ENCODE data around the gene MLLT6.

The MLLT6 gene

DNA sequence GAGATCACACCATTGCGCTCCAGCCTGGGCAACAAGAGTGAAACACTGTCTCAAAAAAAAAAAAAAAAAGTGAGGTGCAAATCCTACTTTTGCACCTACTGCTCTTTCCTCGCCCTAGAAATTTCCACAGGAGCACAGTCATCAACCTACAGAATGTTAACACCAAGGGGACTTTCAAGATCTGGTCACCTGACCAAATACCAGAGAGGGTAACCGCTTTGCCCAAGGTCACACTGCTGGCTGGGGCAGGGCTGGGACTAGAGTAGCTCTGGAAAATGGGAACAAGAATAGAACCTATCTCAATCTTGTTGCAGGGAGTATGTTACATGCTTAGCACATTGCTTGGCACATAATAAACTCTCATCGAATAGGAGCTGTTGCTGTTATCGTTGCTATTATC is 6.3 kb upstream of the MLLT6 start:
- Mint-ChIP-seq H3K4me3 (peak overlapping the region; percentile 5), H3K27ac (peak overlapping the region; percentile 100)

DNA sequence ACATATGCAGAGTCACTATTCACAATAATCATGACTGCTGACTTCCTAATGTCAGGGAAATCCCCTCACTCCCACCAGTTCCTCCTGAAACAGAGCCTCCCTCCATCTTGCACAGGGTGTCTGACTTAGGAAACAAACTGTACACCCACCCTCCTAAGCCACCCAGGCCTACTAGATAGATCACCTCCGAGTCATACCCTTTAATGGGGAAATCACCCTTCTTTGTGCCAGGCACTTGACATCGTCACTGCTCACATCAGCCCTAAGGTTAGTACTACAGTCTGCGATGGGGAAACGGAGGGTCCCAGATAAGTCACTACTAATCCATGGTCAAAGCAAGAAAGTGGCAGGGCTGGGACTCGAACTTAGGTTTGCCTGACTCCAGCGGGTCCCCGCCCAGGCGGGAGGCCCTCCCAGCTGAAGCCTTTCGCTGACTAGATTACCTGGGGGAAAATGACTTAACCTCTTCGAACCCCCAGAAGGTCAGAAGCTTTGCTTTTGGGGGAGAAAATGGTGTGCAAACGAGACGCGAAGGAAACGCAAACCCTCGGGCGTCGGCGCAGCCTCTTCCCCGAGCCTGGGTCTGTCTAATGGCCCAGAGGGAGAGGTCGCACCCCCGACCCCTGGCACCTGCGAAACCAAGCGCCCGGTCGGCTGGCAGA is 3.4 kb upstream of the MLLT6 start:
- peak overlapping the region; percentile 100 for H3K27ac Mint-ChIP-seq
- H3K4me3 Mint-ChIP-seq = peak overlapping the region; percentile 99
- peaks cover 57% of the 10 kb centered on the region for H3K36me3 Mint-ChIP-seq
- peak; percentile 83 for ATAC-seq
- peak; percentile 72 to 94 for DNase-seq (ENCODE audit: low spot score in 2 of 2)
- no peaks in the 10 kb centered on the region for H3K9me3 Mint-ChIP-seq
- peaks cover 46% of the 10 kb centered on the region for H3K4me1 Mint-ChIP-seq

More for the DNA sequence above, 6.3 kb upstream of the MLLT6 start:
- Mint-ChIP-seq H3K4me1 (peaks cover 54% of the 10 kb centered on the region), H3K9me3 (no peaks in the 10 kb centered on the region), H3K36me3 (peaks cover 35% of the 10 kb centered on the region)
- ATAC-seq (no peak), DNase-seq (ENCODE audit: low spot score in 2 of 2) (no peak)

DNA sequence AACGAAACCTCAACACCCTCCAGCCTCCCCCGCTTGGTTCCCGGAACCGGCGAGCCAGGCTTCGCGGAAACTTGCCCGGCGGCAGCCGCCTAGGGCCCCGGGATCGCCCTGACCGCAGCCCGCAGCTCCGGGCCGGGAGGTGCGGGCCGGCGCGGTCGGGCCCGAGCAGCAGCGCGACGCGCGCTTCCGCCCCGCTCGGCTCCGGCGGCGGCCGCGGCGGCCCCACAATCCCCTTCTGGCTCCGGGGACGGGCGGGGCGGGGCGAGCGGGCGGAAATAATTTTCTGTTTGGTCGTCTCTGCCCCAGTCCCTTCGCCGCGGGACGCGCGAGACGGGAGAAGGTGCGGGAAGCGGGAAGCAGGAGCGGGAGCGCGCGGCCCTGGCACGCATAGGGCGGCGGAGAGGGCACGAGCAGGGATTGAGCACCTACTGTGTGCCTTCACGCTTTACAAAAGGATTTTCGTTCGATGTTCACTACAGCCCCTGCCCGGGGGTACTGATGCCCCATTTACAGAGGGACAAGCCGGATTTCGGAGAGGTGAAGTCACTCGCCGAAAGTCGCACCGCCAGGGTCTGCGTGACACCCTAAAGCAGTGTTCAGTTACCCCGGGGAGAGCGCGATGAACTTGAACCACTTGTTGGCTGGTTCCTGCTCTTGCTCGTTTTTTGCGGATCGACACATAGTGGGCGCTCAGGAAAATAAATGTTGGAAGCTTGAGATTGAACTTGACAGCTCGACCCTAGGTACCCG is 2.7 kb upstream of the MLLT6 start:
- peak overlapping the region; percentile 100 for H3K27ac Mint-ChIP-seq
- H3K4me1 Mint-ChIP-seq = peaks cover 46% of the 10 kb centered on the region
- peak in 1 of 2 donors; percentile 90 for DNase-seq (ENCODE audit: low spot score in 2 of 2)
- peak overlapping the region; percentile 99 for H3K4me3 Mint-ChIP-seq
- ATAC-seq = peak; percentile 37
- no peaks in the 10 kb centered on the region for H3K9me3 Mint-ChIP-seq
- H3K36me3 Mint-ChIP-seq = peaks cover 64% of the 10 kb centered on the region

DNA sequence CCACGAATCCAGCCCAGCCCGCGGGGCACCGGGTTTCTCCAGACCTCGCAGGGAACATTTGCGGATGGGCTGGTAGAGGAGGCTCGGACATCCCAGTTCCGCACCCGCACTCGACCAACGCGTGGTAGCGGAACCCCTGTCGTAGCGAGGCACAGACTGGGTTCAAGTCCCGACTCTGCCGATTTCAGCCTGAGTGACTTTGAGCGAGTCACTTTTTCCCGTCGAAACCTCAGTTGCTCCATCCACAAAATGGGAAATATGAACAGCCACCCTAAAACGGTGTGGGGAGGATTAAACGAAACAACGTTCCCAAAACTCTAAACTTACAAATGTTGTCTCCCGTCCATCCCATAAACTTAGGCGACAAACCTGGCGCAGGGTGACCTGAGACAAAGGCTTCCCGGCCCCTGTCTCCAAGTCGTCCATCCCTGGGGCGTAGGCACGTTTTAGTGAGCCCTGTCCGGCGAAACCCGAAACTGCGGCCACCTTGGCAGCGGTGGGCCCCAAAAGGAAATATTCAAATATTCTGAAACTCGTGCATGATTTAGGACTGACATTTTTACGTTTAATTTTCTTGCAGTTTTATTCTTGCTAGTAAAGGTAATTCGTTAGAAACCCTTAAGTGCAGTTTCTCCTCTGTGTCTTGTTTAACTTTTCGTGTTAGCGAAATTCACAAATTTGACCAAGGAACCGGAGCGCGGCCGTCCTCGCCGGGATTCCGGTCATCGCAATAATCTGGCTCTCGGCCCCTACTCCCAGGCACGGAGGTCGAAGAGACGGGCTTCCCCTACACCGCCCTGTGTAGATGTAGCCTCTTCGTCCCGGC is 1.9 kb upstream of the MLLT6 start:
- DNase-seq (ENCODE audit: low spot score in 2 of 2) = peak in 1 of 2 donors; percentile 17
- no peaks in the 10 kb centered on the region for H3K9me3 Mint-ChIP-seq
- peaks cover 72% of the 10 kb centered on the region for H3K36me3 Mint-ChIP-seq
- peak overlapping the region; percentile 100 for H3K27ac Mint-ChIP-seq
- H3K4me1 Mint-ChIP-seq = peaks cover 47% of the 10 kb centered on the region
- peak overlapping the region; percentile 99 for H3K4me3 Mint-ChIP-seq
- no peak for ATAC-seq

DNA sequence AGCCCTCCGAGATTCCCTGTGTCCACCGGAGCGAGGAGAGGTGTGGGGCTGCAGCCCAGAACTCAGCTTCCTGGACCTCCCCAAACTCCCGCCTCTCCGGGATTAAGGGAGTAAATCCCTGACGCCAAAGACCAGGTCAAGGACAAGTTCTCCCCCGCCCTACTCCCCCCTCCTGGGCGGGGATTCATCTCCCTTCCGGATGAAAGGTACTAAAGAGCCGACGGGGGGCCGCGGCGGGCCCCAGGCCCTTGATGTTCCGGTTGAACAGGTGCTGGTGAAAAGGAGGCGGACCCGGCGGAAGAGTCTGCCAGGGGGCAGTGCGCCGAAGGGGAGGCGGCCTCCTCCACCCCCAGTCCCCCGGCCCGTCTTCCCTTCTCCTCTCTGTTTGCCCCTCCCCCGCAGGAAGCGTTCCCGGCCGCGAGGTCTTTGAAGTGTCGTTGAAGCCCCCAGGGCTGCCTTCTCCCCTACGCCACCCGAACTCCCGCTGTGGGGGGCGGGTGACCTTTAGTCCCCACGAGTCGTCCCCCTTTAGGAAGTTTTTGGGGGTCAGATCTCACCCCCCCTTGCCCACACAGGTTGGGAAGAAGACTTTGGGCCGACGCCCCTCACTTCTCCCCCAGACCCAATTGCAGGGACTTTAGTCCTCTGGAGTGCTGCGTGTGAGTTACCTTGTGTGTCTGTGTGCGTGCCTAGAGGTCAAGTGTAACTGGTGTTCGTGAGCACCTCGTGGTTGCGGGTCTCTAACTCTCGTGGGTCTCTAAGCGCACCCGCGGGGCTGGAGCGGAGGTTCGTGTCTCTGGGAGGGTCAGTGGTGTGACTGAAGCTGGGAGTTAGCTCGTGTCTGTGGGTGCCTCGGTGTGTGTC is 1.1 kb upstream of the MLLT6 start:
- H3K4me3 Mint-ChIP-seq = peak overlapping the region; percentile 99
- ATAC-seq (peak; percentile 6), DNase-seq (ENCODE audit: low spot score in 2 of 2) (peak; percentile 55 to 87)
- peaks cover 80% of the 10 kb centered on the region for H3K36me3 Mint-ChIP-seq
- peak overlapping the region; percentile 100 for H3K27ac Mint-ChIP-seq
- H3K4me1 Mint-ChIP-seq = peaks cover 53% of the 10 kb centered on the region
- no peaks in the 10 kb centered on the region for H3K9me3 Mint-ChIP-seq

DNA sequence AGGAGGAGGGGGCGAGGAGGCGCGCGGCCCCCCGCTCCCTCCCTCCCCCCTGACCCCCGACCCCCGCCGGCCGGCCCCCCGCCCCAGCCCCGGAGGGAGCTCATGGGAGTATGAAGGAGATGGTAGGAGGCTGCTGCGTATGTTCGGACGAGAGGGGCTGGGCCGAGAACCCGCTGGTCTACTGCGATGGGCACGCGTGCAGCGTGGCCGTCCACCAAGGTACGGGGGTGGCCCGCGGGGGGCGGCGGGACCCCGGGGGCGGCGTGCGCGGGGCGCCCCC is 390 bp downstream of the MLLT6 start:
- ATAC-seq = no peak

DNA sequence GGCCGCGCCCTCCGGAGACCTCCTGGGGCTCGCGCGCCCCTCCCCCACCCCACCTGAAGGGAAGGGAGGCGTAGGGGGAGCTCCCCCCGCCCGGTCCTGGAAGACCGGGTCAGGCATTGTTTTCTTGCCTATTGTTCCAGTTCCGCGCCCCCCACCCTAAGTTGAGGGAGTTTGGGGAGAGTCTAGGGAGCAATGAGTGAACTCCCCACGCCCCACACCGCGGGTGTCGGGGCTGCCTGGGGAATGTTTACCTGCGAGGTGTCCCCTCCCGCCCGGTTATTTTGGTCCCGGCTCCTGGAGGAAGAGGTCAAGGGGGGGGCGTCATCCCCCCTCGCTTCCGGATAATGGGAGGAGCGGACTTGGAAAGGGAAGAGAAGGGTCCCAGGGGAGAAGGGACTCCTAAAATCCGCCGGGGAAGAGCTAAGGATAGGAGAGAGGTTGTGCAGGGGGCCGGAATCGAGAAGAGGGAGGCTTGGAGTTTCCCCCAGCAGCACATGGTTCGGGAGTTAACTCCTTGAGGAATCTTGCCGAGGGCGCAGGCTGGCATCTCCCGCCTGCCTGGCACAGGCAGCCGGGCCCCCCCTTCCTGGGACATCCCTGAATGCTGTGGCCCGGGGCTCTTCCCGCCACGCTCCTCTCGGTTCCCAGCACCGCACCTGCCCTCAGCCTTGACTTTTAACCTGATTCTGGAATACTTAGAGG is 881 bp downstream of the MLLT6 start:
- peaks cover 93% of the 10 kb centered on the region for H3K36me3 Mint-ChIP-seq
- peak overlapping the region; percentile 99 for H3K4me3 Mint-ChIP-seq
- ATAC-seq (no peak), DNase-seq (ENCODE audit: low spot score in 2 of 2) (peak in 1 of 2 donors; percentile 71)
- H3K9me3 Mint-ChIP-seq = no peaks in the 10 kb centered on the region
- H3K27ac Mint-ChIP-seq = peak overlapping the region; percentile 100
- H3K4me1 Mint-ChIP-seq = peaks cover 55% of the 10 kb centered on the region

More for the DNA sequence above, 390 bp downstream of the MLLT6 start:
- peak overlapping the region; percentile 100 for H3K27ac Mint-ChIP-seq
- H3K36me3 Mint-ChIP-seq = peaks cover 93% of the 10 kb centered on the region
- H3K4me1 Mint-ChIP-seq = peaks cover 53% of the 10 kb centered on the region
- no peaks in the 10 kb centered on the region for H3K9me3 Mint-ChIP-seq
- DNase-seq (ENCODE audit: low spot score in 2 of 2) = peak in 1 of 2 donors; percentile 32
- peak overlapping the region; percentile 99 for H3K4me3 Mint-ChIP-seq

DNA sequence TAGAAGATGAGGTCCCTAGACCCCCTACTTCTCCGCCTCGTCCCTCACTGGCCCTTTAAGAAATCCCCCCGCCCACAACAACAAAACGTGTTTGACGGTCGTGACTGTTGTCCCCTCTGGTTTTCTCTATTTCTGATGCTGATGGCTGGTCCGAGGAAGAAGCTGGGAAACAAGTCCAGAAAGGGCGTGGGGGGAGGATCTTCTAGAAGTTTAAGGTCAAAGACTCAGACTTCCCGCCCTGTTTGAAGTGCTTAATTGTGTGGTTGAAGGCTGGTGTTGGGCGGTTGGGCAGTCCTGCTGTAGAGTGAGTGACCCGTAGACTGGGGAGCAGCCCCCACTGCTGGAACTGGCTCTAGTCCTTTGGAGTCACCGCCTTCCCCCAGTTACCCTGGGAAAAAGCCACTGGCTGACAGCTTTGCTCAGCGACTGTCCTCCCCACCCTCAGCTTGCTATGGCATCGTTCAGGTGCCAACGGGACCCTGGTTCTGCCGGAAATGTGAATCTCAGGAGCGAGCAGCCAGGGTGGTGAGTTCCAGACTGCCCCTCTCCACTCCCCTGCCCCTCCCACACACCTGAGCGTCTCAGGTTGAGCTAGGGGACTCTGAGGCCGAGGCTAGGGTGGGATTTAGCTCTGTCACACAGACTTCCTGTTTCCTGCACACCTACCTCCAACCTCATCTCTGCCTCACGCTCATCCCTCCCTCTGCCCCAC is 1.6 kb downstream of the MLLT6 start:
- peak overlapping the region; percentile 100 for H3K27ac Mint-ChIP-seq
- ATAC-seq = no peak
- H3K36me3 Mint-ChIP-seq = peaks cover 93% of the 10 kb centered on the region
- H3K9me3 Mint-ChIP-seq = no peaks in the 10 kb centered on the region
- H3K4me1 Mint-ChIP-seq = peaks cover 55% of the 10 kb centered on the region
- H3K4me3 Mint-ChIP-seq = peak overlapping the region; percentile 99
- DNase-seq (ENCODE audit: low spot score in 2 of 2) = peak in 1 of 2 donors; percentile 62

DNA sequence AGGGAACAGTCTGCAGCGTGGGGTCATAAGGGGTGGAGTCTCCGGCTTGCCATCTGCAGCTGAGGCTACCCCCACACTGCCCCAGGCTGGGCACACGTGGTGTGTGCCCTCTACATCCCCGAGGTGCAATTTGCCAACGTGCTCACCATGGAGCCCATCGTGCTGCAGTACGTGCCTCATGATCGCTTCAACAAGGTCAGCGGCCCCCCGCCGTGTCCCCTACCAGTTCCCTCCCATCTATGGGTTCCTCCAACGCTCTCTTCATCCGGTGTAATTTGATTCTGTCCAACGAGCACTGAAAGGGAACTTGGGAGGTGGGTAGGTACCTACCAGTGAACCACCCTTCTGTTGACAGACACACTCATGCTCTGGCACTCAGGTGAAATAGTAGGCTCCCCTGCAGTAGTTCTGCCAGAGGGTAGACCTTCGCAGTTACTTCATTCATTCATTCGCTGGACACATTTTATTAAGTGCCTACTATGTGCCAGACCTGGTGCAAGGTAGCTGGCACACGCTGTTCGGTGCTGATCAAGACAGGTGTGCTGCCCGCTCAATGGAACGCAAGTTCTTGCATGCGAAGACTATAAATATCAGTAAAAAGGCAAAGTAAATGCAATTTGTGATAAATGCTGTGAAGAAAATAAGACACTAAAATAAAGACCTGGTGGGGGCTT is 2.7 kb downstream of the MLLT6 start:
- H3K4me1 Mint-ChIP-seq = peaks cover 64% of the 10 kb centered on the region
- no peaks in the 10 kb centered on the region for H3K9me3 Mint-ChIP-seq
- H3K4me3 Mint-ChIP-seq = peak overlapping the region; percentile 99
- peak overlapping the region; percentile 100 for H3K27ac Mint-ChIP-seq
- peaks cover 93% of the 10 kb centered on the region for H3K36me3 Mint-ChIP-seq
- DNase-seq (ENCODE audit: low spot score in 2 of 2) = no peak
- ATAC-seq = no peak

DNA sequence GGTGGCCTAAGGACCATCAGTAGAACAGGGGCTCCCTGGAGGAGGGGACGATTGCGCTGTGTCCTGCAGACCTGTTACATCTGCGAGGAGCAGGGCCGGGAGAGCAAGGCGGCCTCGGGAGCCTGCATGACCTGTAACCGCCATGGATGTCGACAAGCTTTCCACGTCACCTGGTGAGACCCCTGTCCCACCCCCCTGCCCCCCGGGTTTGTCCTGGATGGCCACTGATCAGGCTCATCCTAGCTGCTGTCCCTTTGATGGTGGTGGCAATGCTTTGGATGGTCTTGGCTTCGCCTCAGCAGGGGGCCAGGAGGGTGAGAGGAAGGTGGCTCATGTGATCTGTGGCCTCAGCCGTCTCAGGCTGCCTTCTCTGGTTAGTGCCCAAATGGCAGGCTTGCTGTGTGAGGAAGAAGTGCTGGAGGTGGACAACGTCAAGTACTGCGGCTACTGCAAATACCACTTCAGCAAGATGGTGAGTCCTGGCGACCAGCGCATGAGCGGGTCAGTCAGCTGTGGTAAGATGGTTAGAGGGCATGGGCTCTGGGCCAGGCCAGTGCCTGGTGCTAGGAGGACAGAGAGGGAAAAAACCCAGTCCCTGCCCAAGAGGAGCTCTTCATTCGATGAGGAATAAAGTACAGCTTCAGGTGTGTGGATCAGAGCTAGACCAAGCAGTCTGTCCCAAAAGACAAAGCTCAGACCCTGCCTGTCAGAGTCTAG is 4.2 kb downstream of the MLLT6 start:
- H3K4me1 Mint-ChIP-seq = peaks cover 68% of the 10 kb centered on the region
- no peak for ATAC-seq
- DNase-seq (ENCODE audit: low spot score in 2 of 2) = no peak
- H3K4me3 Mint-ChIP-seq = peak overlapping the region; percentile 39
- peaks cover 93% of the 10 kb centered on the region for H3K36me3 Mint-ChIP-seq
- H3K9me3 Mint-ChIP-seq = no peaks in the 10 kb centered on the region
- H3K27ac Mint-ChIP-seq = peak overlapping the region; percentile 100

DNA sequence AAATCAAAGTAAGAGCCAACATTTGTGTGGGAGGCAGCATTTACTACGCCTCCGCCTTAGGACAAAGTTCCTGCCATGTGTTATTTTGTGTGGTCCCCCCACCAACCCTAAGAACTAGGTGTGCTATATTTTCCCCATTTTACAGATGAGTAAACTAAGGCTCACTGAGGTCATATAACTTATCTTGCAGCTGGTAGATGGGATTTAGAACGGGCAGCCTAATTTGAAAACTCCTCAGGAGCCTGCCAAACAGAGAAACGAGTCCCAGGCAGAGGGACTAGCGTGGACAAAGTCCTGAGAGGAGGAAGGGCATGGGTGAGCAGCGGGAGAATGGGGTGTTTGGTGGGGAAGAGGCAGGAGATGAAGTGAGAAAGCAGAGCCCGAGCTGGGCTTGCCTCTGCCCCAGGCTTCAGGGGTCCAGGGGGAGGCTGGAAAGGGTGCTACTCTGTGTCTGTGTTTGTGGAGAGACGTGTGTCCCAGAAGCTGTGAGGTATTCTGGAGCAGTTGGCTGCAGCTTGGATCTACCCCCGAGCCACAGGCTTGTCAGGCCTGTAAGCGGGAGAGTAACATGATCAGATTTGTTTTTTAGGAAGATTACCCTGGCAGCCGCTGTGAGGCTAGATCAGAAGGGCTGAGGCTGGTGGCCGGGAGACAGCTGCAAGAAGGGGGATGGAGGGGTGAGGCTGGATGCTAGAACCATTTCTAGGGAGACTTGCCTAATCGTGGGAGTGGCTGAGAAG is 5.0 kb downstream of the MLLT6 start:
- peak overlapping the region; percentile 100 for H3K27ac Mint-ChIP-seq
- H3K4me3 Mint-ChIP-seq = peak overlapping the region; percentile 39
- H3K9me3 Mint-ChIP-seq = no peaks in the 10 kb centered on the region
- ATAC-seq (no peak), DNase-seq (ENCODE audit: low spot score in 2 of 2) (no peak)
- H3K4me1 Mint-ChIP-seq = peaks cover 76% of the 10 kb centered on the region
- peaks cover 94% of the 10 kb centered on the region for H3K36me3 Mint-ChIP-seq

DNA sequence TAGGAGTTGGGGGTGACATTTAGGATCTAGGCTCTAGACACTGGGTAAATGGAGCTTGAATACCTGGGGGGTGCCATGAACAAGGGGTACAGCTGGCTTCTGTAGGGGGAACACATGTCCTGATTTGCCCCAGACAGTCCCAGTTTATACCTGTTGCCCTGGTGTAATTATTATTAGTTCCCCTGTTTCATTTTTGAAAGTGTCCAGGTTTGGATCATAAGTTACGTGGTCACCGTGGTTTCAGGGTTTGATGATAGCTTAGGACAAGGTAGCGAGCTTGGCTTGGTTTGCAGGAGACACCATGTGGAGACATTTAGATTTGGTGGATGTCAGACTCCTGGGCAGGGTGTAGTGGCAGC is 5.5 kb downstream of the MLLT6 start:
- DNase-seq (ENCODE audit: low spot score in 2 of 2) (no peak), ATAC-seq (no peak)
- H3K27ac Mint-ChIP-seq = peak overlapping the region; percentile 100
- peak overlapping the region; percentile 39 for H3K4me3 Mint-ChIP-seq
- peaks cover 100% of the 10 kb centered on the region for H3K36me3 Mint-ChIP-seq
- H3K4me1 Mint-ChIP-seq = peaks cover 81% of the 10 kb centered on the region
- no peaks in the 10 kb centered on the region for H3K9me3 Mint-ChIP-seq
